Fibroblast of lung (primary cell): Measurements from ENCODE around the gene PDSS2. TPM values are rescaled to one million over a fixed set of nuclear protein-coding genes. Genes with fewer than 3 reads are reported as not detected.
A peak's percentile ranks its signal among the peaks of the same experiment; 100 is the strongest.

Experiments
- DNase-seq, 2 donors: peaks; one replicate each; pipeline versions ENCODE4 v3.0.0 to v3.0.0-alpha.2; 2010; ENCODE audit warnings: low read depth in 2 of 2
- H2AFZ ChIP-seq: 2 replicates; pipeline ENCODE4 v1.5.1; 2012; ENCODE audit warnings: low read length, control low read depth, inconsistent platforms
- H3K27ac ChIP-seq: 2 replicates; pipeline ENCODE4 v1.5.1; 2011; ENCODE audit warnings: low read length, control low read depth; ENCODE audit not compliant: insufficient read depth
- H3K27me3 ChIP-seq: 2 replicates; pipeline ENCODE4 v1.5.1; 2011; ENCODE audit warnings: mild to moderate bottlenecking, low read length; ENCODE audit not compliant: control insufficient read depth, insufficient read depth
- H3K36me3 ChIP-seq: 2 replicates; pipeline ENCODE4 v1.5.1; 2011; ENCODE audit warnings: low read length; ENCODE audit not compliant: control insufficient read depth, insufficient read depth
- H3K4me1 ChIP-seq: 2 replicates; pipeline ENCODE4 v1.5.1; 2011; ENCODE audit warnings: low read length; ENCODE audit not compliant: control insufficient read depth, insufficient read depth; ENCODE audit errors: extremely low read depth
- H3K4me2 ChIP-seq: 2 replicates; pipeline ENCODE4 v1.5.1; 2011; ENCODE audit warnings: low read length, control low read depth; ENCODE audit not compliant: insufficient read depth; ENCODE audit errors: extremely low read depth
- H3K4me3 ChIP-seq, 4 experiments: fragments of 200-600 bp in 1 of 4; sonication (generic) in 1 of 4; replicated peaks in 1 of 4; 2 replicates each; pipeline ENCODE4 v1.5.1; 2011 to 2016; ENCODE audit warnings: low read length in 4 of 4, low read depth in 3 of 4, mild to moderate bottlenecking in 3 of 4, control low read depth in 2 of 4, inconsistent platforms in 1 of 4, mixed read lengths in 1 of 4; ENCODE audit not compliant: insufficient read depth in 1 of 4; ENCODE audit errors: control extremely low read depth in 1 of 4
- H3K79me2 ChIP-seq: 2 replicates; pipeline ENCODE4 v1.5.1; 2012; ENCODE audit warnings: mild to moderate bottlenecking, low read length, inconsistent platforms; ENCODE audit not compliant: control insufficient read depth, insufficient read depth
- H3K9ac ChIP-seq: 2 replicates; pipeline ENCODE4 v1.5.1; 2011; ENCODE audit warnings: mild to moderate bottlenecking, low read length, control low read depth; ENCODE audit not compliant: insufficient read depth
- H3K9me3 ChIP-seq: 2 replicates; pipeline ENCODE4 v1.5.1; 2012; ENCODE audit warnings: low read depth, low read length; ENCODE audit not compliant: control insufficient read depth, insufficient read depth
- H4K20me1 ChIP-seq: 2 replicates; pipeline ENCODE4 v1.5.1; 2011; ENCODE audit warnings: low read length; ENCODE audit not compliant: control insufficient read depth, insufficient read depth; ENCODE audit errors: extremely low read depth
- CTCF ChIP-seq, 2 donors: IDR thresholded peaks in 1 of 2; conservative IDR thresholded peaks in 1 of 2; 1 replicate in 1 of 2; 2 replicates in 1 of 2; pipeline ENCODE4 v1.5.1; 2011 to 2012; ENCODE audit warnings: low read length in 2 of 2, control low read depth in 1 of 2, inconsistent platforms in 1 of 2, low read depth in 1 of 2, mild to moderate bottlenecking in 1 of 2
- EZH2 ChIP-seq: IDR thresholded peaks from 2 replicates; pipeline ENCODE4 v1.5.1; 2012; ENCODE audit warnings: low read length, control low read depth, mild to moderate bottlenecking; ENCODE audit errors: missing control alignments
- polyA plus RNA-seq, 2 donors: library from polyadenylated mRNA; depleted of rRNA in 1 of 2; stranded (reverse) in 1 of 2; unstranded in 1 of 2; fragments of >200 nt; gene quantifications; 2 replicates each; pipeline ENCODE4 v1.2.1, GENCODE V29; 2011 to 2012; ENCODE audit warnings: missing spikeins in 1 of 2
- total RNA-seq: library from RNA; depleted of rRNA; stranded (reverse); fragments of >200 nt; gene quantifications from 2 replicates; pipeline ENCODE4 v1.2.1, GENCODE V29; 2014

PDSS2 gene
- total and polyA plus RNA-seq, 2 donors (not counting 1 experiment from before 2014, with no cell fraction given), result 12.1 to 13.8 TPM

- H2AFZ ChIP-seq, result peak overlapping the region; percentile 96
- DNase-seq, result peak in 1 of 2 donors; percentile 37
- peak overlapping the region; percentile 62 to 84 (median 74) for H3K4me3 ChIP-seq
- TF ChIP-seq CTCF (conservative IDR thresholded peaks at IDR 0.05 in 1 of 2, IDR thresholded peaks at IDR 0.05 in 1 of 2; ENCODE audit: low read depth in 1 of 2, low read length in 2 of 2) (no peak), EZH2 (no peak)
- H3K9ac ChIP-seq, result peak overlapping the region; percentile 79
- no peaks in the 10 kb centered on the region for H3K27me3 ChIP-seq
- peaks cover 9% of the 10 kb centered on the region for H3K4me1 ChIP-seq
- peaks cover 37% of the 10 kb centered on the region for H3K79me2 ChIP-seq
- peak overlapping the region; percentile 67 for H3K27ac ChIP-seq
- H3K9me3 ChIP-seq, result no peaks in the 10 kb centered on the region
- peak overlapping the region; percentile 95 for H3K4me2 ChIP-seq
- no peaks in the 10 kb centered on the region for H3K36me3 ChIP-seq
- no peaks in the 10 kb centered on the region for H4K20me1 ChIP-seq
Observed at GRCh38 chr6:107488875-107489635, 29.7 kb upstream of the PDSS2 start.

DNA sequence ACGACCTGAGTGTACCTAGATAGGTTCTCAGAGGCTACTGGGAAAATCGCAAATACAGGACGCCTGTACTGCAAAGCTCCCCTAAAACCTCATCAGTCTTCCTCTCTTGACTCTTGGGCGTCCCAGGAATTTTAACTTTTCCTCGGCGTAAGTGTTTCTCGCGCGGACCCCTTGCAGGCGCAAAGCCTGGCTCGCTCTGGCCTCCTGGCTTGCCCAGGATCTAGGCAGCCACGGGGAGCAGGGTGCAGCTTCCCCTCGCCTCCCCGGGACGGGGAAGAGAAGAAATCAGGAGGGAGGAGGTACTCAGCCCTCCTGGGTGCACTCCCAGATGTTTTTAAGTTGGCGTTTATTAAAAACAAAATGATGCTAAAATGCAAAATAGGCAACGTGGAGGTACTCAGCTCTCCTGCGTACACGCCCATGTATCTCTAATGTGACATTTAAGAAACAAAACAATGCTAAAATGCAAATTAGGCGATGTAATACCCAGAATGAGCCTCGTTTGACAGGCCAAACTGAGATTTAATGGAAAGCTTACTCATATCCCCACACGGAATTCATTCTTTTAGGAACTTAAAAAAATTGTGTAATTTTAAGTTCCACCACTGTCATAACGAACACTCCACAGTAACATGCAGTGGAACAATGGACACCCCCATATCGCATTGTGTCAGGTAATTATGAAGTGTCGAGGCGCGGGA, 29.0 kb upstream of the PDSS2 start:
- H3K4me1 ChIP-seq, result peaks cover 7% of the 10 kb centered on the region
- DNase-seq, result no peak
- no peaks in the 10 kb centered on the region for H4K20me1 ChIP-seq
- H3K36me3 ChIP-seq, result no peaks in the 10 kb centered on the region
- H3K27ac ChIP-seq, result no peak overlapping the region
- H3K27me3 ChIP-seq, result no peaks in the 10 kb centered on the region
- peak overlapping the region; percentile 95 for H3K4me2 ChIP-seq
- no peak for TF ChIP-seq CTCF (conservative IDR thresholded peaks at IDR 0.05 in 1 of 2, IDR thresholded peaks at IDR 0.05 in 1 of 2; ENCODE audit: low read depth in 1 of 2, low read length in 2 of 2)
- TF ChIP-seq EZH2, result no peak
- no peaks in the 10 kb centered on the region for H3K9me3 ChIP-seq
- peaks cover 30% of the 10 kb centered on the region for H3K79me2 ChIP-seq
- H3K9ac ChIP-seq, result no peak overlapping the region
- peak overlapping the region; percentile 62 to 84 (median 74) for H3K4me3 ChIP-seq
- peak overlapping the region; percentile 96 for H2AFZ ChIP-seq

- Histone ChIP-seq H3K27ac (no peak overlapping the region), H3K79me2 (no peaks in the 10 kb centered on the region), H3K9me3 (no peaks in the 10 kb centered on the region), H3K27me3 (no peaks in the 10 kb centered on the region), H3K4me2 (no peak overlapping the region), H4K20me1 (no peaks in the 10 kb centered on the region), H2AFZ (no peak overlapping the region), H3K4me3 (no peak overlapping the region), H3K9ac (no peak overlapping the region), H3K36me3 (no peaks in the 10 kb centered on the region), H3K4me1 (peaks cover 3% of the 10 kb centered on the region)
- TF ChIP-seq EZH2 (no peak), CTCF (conservative IDR thresholded peaks at IDR 0.05 in 1 of 2, IDR thresholded peaks at IDR 0.05 in 1 of 2; ENCODE audit: low read depth in 1 of 2, low read length in 2 of 2) (no peak)
- DNase-seq, result no peak
Observed at GRCh38 chr6:107485157-107485556, 25.8 kb upstream of the PDSS2 start.
